Fibroblast of lung (primary cell): ENCODE data around the gene PGAP3.

Experiments used
- CTCF ChIP-seq, 2 donors: IDR thresholded peaks in 1 of 2; conservative IDR thresholded peaks in 1 of 2; 1 replicate in 1 of 2; 2 replicates in 1 of 2; pipeline ENCODE4 v1.5.1; 2011 to 2012; ENCODE audit warnings: low read length in 2 of 2, control low read depth in 1 of 2, inconsistent platforms in 1 of 2, low read depth in 1 of 2, mild to moderate bottlenecking in 1 of 2
- EZH2 ChIP-seq: IDR thresholded peaks from 2 replicates; pipeline ENCODE4 v1.5.1; 2012; ENCODE audit warnings: low read length, control low read depth, mild to moderate bottlenecking; ENCODE audit errors: missing control alignments

- TF ChIP-seq CTCF (conservative IDR thresholded peaks at IDR 0.05 in 1 of 2, IDR thresholded peaks at IDR 0.05 in 1 of 2; ENCODE audit: low read depth in 1 of 2, low read length in 2 of 2) (no peak), EZH2 (no peak)
Measured at GRCh38 chr17:39635614-39636176, 52.2 kb downstream of the PGAP3 start.
